Dermis blood vessel endothelial cell (primary cell): ENCODE data around the gene FBXO31. TPM values are rescaled to one million over a fixed set of nuclear protein-coding genes. Genes with fewer than 3 reads are reported as not detected.
"Not testable (repeated sequence)": the region's sequence is repeated elsewhere in the genome, so short reads cannot be mapped to it uniquely, and the experiment has no call there.

Source experiments
- DNase-seq: peaks from one replicate; pipeline ENCODE4 v3.0.0; 2010
- total RNA-seq: library from RNA; depleted of rRNA; stranded (reverse); fragments of >200 nt; gene quantifications from 2 replicates; pipeline ENCODE4 v1.2.3, GENCODE V29; 2014

FBXO31 gene
- total RNA-seq, 1 donor from 2014 or later: 36.1 TPM

- DNase-seq: no peak
Observed at GRCh38 chr16:87410968-87411367, 27.4 kb upstream of the FBXO31 start.

GRCh38 chr16:87410530-87410929 is 27.0 kb upstream of the FBXO31 start:
- no peak for DNase-seq

GRCh38 chr16:87409781-87410180 is 26.2 kb upstream of the FBXO31 start:
- DNase-seq: no peak

DNA sequence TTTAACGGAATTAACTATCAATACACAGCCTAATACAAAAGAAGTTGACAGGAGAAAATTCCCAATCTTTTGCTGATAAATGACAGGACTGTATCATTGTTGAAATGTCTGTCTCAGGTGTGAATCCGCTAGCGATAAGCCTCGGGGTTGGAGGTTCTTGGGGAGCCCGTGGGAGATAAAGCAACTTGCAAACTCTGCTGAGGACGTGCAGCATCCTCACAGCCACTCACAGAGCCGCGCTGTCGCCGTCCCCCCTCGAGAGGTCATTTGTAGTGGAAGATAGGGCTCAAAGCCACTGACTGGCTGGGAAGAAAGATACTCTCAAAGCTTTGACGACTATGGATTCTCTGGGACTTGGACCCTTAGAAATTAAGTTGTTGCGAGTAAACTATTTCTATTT is 25.6 kb upstream of the FBXO31 start:
- no peak for DNase-seq

- DNase-seq: peak; percentile 98
Observed at GRCh38 chr16:87407511-87408112, 24.0 kb upstream of the FBXO31 start.

GRCh38 chr16:87406495-87407088 is 23.0 kb upstream of the FBXO31 start:
- no peak for DNase-seq

- DNase-seq: no peak
Observed at GRCh38 chr16:87404764-87405625, 21.4 kb upstream of the FBXO31 start.

GRCh38 chr16:87395181-87395842 is 11.7 kb upstream of the FBXO31 start:
- DNase-seq: no peak

DNA sequence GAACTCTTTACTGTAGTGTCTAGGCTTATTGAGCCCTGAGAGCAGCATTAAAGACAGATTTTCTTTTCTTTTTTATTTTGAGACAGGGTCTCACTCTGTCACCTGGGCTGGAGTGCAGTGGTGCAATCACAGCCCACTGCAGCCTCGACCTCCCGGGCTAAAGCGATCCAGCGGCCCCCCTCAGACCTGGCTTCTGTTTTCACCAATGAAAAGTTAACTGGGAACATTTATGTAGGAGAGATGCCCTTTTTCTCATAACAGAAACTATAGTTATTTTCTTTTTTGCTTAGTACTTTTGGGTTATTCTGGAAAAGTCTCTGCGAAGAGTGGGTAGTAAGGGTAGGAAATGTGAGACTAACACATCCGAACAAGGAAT is 10.1 kb upstream of the FBXO31 start:
- DNase-seq: no peak

GRCh38 chr16:87392821-87393679 is 9.5 kb upstream of the FBXO31 start:
- peak; percentile 63 for DNase-seq

DNA sequence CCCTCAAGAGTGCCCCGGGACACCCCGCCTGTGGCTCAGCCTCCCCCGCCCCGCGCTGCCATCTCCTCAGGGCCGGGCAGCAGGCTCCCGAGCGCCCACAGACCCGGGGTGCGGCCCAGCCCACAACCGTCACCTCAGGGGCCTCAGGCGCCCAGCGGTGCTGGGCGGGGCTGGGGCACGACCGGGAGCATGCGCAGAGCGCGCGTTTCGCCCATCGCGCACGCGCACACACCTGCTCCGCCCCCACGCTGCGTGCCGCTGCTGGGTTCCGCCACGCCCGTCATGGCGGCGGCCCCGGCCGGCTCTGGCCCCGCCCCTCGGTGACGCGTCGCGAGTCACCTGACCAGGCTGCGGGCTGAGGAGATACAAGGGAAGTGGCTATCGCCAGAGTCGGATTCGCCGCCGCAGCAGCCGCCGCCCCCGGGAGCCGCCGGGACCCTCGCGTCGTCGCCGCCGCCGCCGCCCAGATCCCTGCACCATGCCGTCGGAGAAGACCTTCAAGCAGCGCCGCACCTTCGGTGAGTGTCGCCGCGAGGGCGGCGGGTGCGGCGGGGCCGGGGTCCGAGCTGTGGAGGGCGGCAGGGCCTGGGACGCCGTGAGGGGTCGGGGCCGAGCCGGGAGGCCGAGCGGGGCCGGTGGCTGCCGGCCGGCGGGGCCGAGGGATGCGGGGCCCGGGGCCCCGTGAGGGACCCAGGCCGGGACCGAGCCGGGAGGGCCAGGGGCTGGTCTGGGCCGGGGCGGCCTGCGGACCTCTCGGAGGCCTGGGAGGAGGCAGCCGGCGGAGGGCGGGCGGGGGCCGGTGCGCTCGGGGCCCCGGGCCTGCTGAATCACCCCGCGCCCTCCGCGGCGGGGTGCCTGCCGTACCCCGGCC is 8.6 kb upstream of the FBXO31 start, which contains the start of gene MAP1LC3B:
TSS of gene MAP1LC3B (plus strand) at position 387 of the 871 bp plus-strand sequence. CDS start at position 479, 92 bp downstream.
- peak; percentile 98 for DNase-seq

DNA sequence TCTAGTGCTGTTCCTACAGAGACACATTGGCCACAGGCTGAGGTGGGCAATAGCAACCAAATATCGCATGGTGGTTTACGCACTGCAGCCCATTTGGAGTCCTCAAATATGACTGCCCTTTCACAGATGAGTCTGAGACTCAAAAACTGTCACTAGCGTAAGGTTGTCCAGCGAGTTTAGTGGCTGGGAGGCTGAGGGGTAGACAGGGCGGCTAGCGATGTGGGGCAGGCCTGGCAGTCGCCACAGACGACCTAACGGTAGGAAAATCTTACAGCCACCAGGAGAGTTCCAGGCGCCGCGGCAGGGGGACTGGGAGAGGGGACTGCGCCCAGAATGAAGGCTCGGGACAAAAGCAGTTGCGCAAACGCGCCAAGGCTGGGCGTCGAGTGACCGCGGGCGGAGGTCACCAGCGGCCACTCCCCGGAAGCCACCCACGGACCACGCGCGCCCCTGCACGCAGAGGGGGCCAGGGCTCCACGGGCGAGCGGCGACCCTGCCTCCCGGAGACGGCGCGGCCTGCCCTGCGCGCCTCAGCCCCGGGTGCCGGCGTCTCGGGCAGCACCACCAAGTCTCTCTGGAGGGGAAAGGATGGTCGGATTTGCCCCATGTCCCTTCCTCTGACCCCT is 7.9 kb upstream of the FBXO31 start:
- DNase-seq: peak; percentile 45

- DNase-seq: no peak
Observed at GRCh38 chr16:87390641-87391323, 7.2 kb upstream of the FBXO31 start.

GRCh38 chr16:87389914-87390313 is 6.3 kb upstream of the FBXO31 start:
- DNase-seq: not testable (repeated sequence)

DNA sequence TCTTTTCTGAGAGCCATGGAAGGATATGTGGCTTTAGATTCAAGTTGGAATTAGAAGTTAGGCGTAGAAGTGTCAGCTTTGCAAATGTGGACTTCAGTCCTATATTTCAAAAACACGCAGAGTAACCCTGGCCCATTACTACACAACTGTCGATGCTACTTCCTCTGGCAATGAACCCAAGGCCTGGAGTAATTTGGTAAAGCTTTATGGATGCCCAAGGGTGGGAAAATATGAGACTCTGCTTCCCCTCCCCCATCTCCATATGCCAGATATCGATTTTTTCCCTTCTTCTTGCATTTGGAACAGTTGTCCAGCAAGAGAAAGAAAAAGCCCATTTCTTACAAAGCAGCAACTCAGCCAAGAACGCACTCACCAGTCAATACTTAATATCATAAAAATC is 5.7 kb upstream of the FBXO31 start:
- no peak for DNase-seq

GRCh38 chr16:87388818-87389134 is 5.2 kb upstream of the FBXO31 start:
- no peak for DNase-seq

GRCh38 chr16:87387942-87388817 is 4.6 kb upstream of the FBXO31 start:
- peak; percentile 100 for DNase-seq

DNA sequence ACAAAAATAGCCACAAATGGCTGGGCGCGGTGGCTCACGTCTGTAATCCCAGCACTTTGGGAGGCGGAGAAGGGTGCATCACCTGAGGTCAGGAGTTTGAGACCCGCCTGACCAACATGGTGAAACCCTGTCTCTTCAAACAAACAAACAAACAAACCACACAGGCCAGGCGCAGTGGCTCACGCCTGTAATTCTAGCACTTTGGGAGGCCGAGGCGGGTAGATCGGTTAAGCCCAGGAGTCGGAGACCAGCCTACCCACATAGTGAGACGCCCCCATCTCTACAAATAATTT is 1.2 kb upstream of the FBXO31 start:
- not testable (repeated sequence) for DNase-seq

DNA sequence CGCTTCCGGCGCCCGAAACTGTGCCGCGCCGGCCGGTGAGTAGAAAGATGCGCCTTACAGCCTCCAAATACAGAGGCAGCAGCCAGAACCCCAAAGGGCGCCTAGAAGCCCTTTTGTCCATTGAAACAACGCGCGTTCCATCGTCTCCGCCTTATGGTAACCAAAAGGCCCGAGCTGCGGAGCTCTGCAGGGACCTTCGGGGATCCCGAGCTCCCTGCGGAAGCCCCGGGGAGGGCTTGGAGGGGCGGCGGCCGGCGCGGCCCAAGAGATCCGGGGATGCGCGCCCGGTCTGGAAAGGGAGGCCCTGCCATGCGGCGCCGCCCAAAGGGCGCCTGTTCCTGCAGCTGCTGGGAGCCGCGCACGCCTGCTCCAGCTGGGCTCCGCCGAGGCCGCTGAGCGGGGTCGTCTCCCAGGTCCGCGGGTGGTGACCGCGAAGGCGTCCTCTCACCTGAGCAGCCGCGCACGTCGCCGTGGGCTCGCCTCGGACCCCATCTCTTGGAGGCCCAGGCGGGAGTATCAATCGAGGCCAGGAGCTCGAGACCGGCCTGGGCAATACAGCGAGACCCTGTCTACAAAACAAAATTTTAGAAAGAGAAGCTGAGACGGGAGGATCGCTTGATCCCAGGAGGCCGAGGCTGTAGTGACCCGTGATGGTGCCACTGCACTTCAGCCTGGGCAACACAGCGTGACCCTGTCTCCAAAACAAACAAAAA is 742 bp upstream of the FBXO31 start:
- DNase-seq: no peak
